ENCODE data around the gene ZNF175.

The ZNF175 gene

GRCh38 chr19:51550848-51551672 is 20.0 kb upstream of the ZNF175 start:
- DNase-seq, result no peak

DNA sequence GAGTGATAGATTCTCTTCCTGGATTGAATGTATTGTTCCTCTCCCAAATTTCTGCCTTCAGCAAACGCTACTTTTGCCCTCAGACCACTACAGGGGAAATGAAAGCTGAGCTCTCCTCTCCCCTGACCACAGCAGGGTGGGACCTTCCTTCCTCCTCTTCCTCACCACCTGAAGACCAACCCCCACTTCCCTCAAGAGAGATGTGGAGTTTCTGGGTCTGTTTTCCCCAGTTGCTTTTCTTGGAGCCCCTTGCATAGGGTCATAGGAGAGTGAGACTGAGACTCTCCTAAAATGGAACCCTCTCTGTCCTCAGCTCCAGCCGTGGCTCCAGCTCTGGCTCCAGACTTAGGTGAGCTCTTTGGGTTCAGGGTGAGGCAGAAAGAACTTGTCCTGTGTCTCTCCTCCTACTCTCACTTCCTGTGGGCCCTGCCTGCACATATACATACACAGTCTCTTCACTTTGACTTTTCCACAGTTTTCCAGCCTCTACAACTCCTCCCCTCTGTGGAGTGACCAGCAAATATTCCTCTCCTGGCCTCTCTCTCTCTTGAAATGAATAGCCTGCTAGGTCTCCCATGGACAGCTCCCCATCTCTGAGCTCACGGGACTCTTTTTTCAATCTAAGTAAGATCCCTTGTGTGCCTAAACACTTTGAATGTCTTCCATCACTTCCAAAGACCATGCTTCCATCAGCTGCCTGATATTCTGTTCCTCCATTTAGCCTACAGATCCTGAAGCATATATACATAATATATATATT is 19.2 kb upstream of the ZNF175 start:
- DNase-seq, result no peak

GRCh38 chr19:51552608-51552995 is 18.5 kb upstream of the ZNF175 start:
- no peak for DNase-seq

- no peak for DNase-seq
Observed at GRCh38 chr19:51552996-51553725, 17.9 kb upstream of the ZNF175 start.

DNA sequence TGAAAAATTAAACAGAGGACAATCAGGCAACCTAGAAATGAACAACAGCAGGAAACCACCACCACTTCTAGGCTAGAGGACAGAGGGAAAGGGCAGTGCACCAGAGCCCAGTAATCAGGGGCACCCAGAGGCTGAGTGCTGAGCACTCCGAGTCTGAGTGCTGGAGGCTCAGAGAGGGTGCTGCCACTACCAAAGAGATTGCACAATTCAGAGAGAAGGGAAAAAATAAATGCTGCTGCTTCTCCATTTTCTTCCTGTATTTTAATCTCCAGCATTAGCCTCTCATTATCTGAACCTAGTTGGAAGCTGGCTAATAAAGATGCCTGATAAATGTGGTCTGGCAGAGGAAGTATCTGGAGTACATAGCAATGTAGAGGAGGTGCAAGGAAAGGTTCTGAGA is 11.8 kb upstream of the ZNF175 start:
- DNase-seq, result no peak

DNA sequence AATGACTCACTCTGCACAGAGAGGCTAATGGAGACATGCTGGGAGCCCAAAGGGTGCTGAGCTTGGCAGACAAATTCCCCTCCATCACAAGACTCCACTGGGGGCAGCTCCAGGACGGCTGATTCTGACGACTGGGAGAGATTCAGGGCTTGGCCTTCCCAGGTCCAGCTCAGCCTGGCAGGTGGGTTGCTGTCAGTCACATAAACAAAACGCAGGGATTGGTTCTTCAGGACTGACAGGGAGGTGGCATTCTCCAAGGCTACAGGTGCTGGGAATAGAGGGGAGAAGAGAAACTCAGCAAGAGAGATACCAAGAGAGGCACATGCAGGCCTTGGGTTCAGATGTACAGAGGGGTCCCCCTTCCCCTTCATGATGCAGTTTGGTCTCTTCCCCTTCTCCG is 10.7 kb upstream of the ZNF175 start:
- DNase-seq, result no peak

- DNase-seq, result peak; percentile 51
Observed at GRCh38 chr19:51564791-51565190, 6.3 kb upstream of the ZNF175 start.

DNA sequence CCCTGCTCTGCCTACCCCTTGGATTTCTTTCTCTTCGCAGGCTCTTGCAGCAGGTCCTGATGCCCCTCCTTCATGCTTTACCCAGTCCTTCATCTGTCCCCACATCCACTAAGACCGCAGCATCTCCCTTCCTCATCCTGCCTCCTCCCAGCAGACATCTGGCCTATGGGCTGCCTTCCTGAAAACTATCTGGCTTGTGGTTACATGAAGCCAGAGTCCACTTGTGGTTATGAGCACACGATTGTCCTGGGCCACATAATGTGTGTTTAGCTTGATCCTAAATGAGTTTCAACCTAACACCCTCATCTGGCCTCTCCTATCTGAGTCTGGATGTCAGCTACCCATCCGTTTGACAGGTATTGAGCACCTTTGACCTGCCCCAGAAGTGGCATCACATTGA is 5.5 kb upstream of the ZNF175 start:
- DNase-seq, result no peak

DNA sequence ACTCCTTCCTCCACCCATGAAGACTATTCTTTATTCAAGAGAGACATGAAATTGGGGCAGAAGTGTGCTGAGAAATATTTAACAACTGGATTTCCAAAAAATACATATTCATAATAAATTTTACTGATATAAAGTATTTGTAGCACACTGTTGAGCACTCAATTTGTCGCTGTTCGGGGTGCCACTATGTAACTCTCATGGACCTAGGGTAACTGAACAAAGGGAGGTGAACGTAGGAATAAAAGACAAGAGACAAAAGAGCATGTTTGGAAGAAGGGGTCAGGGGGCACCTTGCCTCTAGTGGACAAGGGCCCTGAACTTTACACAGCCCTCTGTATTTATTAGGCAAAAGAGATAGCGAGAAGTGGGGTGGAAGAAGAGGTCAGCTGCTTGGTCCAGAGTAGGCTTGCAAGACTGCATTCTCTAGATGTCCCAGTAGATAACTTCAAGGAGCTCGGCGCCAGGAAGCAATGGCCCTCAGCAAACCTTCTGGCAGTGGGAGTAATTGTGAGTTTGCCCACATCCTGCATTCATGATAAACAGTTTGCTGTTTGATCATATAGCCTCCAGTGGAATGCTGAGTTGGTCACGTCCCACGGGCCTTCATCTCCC is 4.5 kb upstream of the ZNF175 start:
- no peak for DNase-seq

DNA sequence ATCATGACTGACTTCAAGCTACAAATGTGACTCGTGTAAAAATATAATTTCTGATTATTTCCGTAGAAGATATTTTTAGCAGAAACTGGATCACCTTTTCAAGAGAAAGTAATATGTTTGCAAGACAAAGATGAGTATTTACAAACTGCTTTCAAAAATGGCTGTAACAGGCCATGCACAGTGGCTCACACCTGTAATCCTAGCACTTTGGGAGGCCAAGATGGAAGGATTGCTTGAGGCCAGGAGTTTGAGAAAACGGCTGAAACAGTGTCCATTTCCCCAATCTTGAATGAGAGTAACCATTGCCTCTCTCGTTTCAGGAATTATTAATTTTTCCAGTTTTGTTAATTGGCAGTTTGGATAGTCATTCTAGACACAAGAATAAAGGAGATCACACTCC is 3.5 kb upstream of the ZNF175 start:
- no peak for DNase-seq

- DNase-seq, result no peak
Observed at GRCh38 chr19:51568456-51568855, 2.6 kb upstream of the ZNF175 start.

DNA sequence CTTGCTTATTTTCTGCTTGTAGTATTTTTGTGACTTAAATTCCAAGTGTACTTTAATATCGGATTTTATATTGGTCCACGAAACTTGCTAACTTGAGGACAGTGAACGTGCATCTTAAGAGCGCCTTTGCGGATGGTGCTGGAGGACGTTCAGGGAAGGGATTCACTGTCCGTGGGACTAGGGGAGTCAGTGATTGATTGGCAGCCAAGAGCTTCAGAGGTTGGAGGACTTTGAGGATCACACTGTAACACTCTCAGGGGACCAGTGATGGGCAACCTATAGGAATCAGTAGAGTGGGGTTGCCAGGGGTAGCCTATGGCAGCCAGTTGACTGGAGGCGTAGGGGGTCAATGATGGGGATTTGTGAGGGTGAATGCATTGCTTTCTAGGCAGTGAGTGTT is 516 bp downstream of the ZNF175 start:
- DNase-seq, result no peak

DNA sequence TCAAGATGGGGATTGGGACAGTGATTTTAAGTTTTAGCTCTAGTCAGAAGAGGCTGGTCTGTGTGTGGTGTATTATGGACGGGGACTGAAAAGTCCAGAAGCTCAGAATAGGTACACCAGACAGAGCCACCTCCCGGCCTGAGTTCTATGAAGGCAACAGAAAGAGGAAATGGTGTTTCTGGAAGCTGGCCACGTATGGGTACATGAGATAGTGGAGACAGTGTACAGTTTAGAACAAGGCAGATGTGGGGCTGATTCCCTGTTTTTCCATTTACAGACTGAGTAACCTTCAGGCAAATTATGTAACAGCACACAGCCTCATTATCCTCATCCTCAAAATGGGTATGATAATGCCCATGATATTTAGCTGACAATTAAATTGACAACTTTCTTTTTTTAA is 1.3 kb downstream of the ZNF175 start:
- no peak for DNase-seq

DNA sequence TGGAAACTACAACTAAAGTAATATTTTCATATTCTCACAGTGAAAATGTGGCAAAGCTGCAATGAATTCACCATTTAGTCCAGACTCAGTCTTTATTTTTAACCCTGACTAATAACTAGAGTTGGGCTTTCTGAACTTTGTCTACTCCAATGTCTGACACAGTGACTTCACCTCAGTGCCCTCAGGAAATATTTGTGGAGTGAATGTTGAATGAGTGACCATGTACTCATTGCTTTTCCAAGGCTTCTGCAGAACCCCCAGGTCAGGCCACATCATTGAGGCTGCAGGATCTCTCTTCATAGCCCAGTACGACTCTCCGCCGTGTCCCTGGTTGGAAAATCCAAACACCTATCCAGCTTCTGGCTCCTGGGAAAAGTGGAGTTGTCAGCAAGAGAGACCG is 1.8 kb downstream of the ZNF175 start:
- DNase-seq, result no peak

DNA sequence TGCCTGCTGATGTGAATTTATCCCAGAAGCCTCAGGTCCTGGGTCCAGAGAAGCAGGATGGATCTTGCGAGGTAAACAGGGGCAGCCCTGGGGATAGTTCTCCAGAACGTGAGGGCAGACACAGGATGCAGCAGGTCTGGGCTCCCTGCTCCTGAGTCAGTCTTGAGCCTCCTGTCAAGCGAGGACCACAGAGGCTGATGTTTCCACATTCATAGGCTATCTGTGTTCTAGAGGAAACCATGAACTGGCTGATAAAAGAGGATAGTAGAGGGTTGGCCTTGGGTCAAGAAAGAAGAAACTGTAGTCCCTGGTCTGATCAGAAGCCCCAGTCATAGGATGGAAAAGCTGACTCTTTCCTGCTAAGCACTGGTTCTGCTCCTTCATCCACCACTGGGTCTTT is 2.2 kb downstream of the ZNF175 start:
- no peak for DNase-seq

DNA sequence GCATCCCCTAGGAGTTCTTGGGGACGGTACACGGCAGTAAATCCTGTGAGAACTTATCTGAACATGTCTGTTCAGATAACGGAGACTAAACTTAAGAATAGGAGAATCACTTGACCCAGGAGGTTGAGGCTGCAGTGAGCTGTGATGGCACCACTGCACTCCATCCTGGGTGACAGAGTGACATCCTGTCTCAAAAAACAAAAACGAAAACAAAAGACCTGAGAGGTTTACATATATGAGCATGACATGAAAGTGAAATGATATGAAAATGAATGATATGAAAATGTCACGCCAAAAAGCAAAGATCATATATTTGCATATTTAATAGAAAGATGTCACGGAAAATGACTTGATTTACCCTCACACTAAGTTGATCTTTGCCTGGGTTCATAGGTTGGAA is 5.8 kb downstream of the ZNF175 start:
- DNase-seq, result no peak

GRCh38 chr19:51586103-51586728 is 15.1 kb downstream of the ZNF175 start:
- no peak for DNase-seq

- no peak for DNase-seq
Observed at GRCh38 chr19:51586799-51587198, 15.7 kb downstream of the ZNF175 start.

GRCh38 chr19:51587264-51588191 is 16.4 kb downstream of the ZNF175 start:
- no peak for DNase-seq

GRCh38 chr19:51589511-51589910 is 18.4 kb downstream of the ZNF175 start:
- no peak for DNase-seq

DNA sequence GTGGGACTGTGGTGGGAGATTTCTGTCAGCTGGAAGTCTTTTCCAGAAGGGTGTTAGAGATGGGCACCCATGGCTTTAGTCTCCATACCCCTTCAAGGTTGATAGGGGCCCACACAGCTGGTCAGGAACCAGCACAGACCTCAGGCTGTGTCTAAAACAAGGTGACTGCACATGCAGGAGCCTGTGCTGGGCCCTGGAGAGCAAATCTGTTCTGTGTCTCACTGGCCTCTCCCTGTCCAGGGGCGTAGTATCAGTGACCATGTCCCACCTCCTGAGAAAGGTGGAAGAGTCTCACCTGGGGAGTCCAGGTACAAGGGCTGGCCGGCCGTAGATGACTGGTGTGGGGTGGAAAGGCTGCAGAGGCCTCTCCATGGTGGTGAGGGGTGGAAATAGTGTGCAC is 19.4 kb downstream of the ZNF175 start:
- no peak for DNase-seq

DNA sequence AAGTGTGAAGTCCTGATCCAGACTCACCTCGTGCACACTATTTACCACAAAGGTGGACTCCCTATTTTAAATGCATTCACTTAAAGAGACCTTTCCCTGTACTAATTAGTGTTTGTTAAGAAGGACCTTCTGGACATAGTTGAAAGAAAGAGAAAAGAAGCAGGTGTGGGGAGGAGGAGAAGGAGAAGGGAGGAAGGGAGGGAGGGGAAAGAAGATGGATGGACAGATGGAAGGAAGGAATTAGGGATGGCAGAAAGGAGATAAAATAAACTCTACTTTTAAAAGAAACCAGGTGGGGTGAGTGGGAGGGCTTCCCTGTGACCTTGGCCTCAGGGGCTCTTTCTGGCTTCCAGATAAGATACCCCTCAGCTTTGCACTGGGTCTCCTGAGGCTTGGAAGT is 21.4 kb downstream of the ZNF175 start:
- no peak for DNase-seq

All from SIG-M5 (cell line).